Urinary bladder (tissue), 4 donors: ENCODE measurements around the gene UGT2B17. TPM values are rescaled to one million over a fixed set of nuclear protein-coding genes. Genes with fewer than 3 reads are reported as not detected.

Experiments
- DNase-seq: peaks from one replicate; pipeline ENCODE4 v3.0.0-alpha.2; 2015; ENCODE audit errors: extremely low spot score
- H3K27ac ChIP-seq: one replicate; pipeline ENCODE4 v1.5.1; 2013; ENCODE audit warnings: low read depth, mild to moderate bottlenecking, moderate library complexity
- H3K36me3 ChIP-seq: one replicate; pipeline ENCODE4 v1.6.1; 2013; ENCODE audit warnings: mild to moderate bottlenecking, moderate library complexity; ENCODE audit not compliant: insufficient read depth
- H3K4me1 ChIP-seq: one replicate; pipeline ENCODE4 v1.6.1; 2013; ENCODE audit warnings: mild to moderate bottlenecking, moderate library complexity; ENCODE audit not compliant: insufficient read depth
- H3K4me3 ChIP-seq: one replicate; pipeline ENCODE4 v1.5.1; 2013; ENCODE audit warnings: low read depth, low read length
- WGBS: extraction: QIAGEN DNeasy Blood & Tissue Kit; methylation state at CpG from one replicate; pipeline ENCODE4 v1.1.7; 2013; 5-methylcytosine and 5-hydroxymethylcytosine counted together
- polyA plus RNA-seq: library from polyadenylated mRNA; stranded (reverse); fragments of 200-250 nt; gene quantifications from one replicate; pipeline ENCODE4 v1.2.3, GENCODE V29; 2013
- total RNA-seq: library from RNA; depleted of rRNA; stranded (reverse); fragments of >200 nt; gene quantifications from one replicate; pipeline ENCODE4 v1.2.3, GENCODE V29; 2014
- donor health status: healthy with polysubstance abuse.
- donor health status: healthy.

Gene UGT2B17
- total and polyA plus RNA-seq, 2 donors = not detected

- H3K27ac ChIP-seq = no peak overlapping the region
- H3K36me3 ChIP-seq = no peaks in the 10 kb centered on the region
- DNase-seq = no peak
- no peak overlapping the region for H3K4me3 ChIP-seq
- no peaks in the 10 kb centered on the region for H3K4me1 ChIP-seq
- WGBS = 66% methylated on average over 5 of the region's 5 CpGs
Measured at GRCh38 chr4:68489338-68489737, 86.8 kb downstream of the UGT2B17 start.

Other genes starting within 250 kb of the UGT2B17 start
- gene YTHDC1, start 226.2 kb downstream of the UGT2B17 start, total RNA-seq = 105 TPM
- gene YTHDC1, start 226.2 kb downstream of the UGT2B17 start, polyA plus RNA-seq = 64.9 TPM
- 34.7 TPM for gene TMPRSS11E, start 128.9 kb downstream of the UGT2B17 start, total RNA-seq
- gene TMPRSS11E, start 128.9 kb downstream of the UGT2B17 start, polyA plus RNA-seq = 2.2 TPM
- 0.26 TPM for gene UGT2B15, start 94.3 kb upstream of the UGT2B17 start, total RNA-seq
- 0.08 TPM for gene UGT2B15, start 94.3 kb upstream of the UGT2B17 start, polyA plus RNA-seq
- not detected for gene UGT2B10, start 239.7 kb upstream of the UGT2B17 start, total RNA-seq
- gene UGT2B10, start 239.7 kb upstream of the UGT2B17 start, polyA plus RNA-seq = 0.09 TPM